Measurements from ENCODE around the gene RGS3. TPM values are rescaled to one million over a fixed set of nuclear protein-coding genes. Genes with fewer than 3 reads are reported as not detected.
A peak's percentile ranks its signal among the peaks of the same experiment; 100 is the strongest.

Gene RGS3
- total RNA-seq, 1 donor from 2014 or later = 110 TPM

- no peak for DNase-seq (ENCODE audit: low read depth)
Measured at GRCh38 chr9:113616116-113616515, 152.6 kb downstream of the RGS3 start.

- no peak for DNase-seq (ENCODE audit: low read depth)
Measured at GRCh38 chr9:113616621-113617496, 153.3 kb downstream of the RGS3 start.

DNA sequence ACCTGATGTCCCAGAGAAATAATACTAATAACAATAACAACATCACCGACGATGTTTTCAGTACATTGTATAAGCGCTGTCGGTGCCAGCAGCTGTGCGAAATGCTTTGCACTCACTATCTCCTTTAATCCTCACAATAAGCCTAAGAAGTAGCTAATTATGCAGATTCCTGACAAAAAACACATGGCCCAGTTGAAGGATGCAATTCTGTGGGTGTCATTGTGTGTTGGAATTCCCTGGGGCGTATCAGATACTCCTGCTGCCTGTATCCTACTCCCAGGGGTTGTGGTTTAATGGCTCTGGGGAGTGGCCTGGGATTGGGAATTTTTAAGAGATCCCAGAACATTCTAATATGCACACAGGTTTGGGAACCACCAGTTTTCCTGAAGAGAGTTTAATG lies 154.0 kb downstream of the RGS3 start:
- DNase-seq (ENCODE audit: low read depth) = no peak

DNA sequence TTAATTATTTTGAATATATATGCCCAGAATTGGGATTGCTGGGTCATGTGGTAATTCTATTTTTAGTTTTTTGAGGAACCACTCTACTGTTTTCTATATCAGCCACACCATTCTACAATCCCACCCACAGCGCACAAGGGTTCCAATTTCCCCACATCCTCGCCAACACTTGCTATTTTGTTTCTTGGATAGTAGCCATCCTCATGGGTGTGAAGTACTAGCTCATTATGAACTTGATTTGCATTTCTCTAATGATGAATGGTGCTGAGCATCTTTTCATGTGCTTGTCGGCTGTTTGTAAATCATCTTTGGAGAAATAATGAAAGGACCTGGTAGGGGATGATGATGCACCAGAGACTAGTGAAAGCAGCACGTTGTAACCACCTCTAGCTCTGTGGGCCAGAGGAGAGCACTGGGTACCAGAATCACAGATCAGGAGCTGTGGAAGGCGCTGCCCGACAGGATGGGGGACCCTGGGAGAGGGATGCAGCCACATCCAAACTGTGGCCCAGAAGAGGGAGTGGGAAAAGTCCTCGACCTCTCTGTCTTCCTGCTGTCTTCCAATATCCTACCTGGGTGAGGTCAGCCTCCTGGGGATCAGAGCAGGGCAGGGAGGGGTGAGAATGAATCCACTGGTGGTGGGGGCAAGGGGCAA lies 155.4 kb downstream of the RGS3 start:
- DNase-seq (ENCODE audit: low read depth) = no peak

DNA sequence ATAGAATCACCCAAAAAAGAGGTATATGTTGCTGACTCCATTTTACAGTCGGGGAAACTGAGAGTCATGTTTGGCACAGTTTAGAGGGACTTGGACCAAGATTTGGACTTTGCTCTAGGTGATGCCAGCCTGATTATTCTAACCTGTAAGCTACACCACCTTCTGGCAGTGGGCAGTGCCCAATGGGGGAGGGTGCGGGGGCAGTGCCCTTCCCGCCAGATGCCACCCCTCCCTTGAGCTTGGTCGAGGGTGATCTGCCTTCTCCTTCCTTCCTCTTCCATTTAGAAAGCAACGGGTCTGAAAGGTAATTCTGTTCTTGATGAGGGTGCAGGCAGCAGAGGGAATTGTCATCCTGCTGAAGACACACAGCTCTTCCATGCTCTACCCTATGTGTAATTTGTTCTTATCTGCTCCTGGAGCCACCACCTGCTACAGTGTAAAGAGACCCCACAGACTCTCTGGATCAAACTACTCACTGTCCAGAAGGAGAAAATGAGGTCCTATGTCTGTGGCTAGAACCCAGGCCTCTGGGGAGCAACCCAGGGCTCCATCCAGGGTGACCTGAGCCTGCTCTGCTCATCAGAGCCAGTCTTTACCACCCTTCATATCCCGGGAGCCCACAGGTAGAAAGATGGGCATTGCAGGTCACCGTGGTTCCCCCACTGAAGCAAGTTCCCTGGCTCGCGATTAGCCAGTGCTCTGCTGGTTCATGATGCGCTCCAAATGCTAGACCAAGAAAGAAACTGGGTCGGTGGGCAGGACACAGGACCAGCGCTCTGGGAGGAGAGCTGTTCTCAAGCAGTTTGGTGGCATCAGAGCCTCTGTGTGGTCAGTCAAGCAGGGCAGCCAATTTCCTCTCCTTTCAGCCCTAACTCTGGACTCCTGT lies 156.2 kb downstream of the RGS3 start:
- no peak for DNase-seq (ENCODE audit: low read depth)

- peak; percentile 90 for DNase-seq (ENCODE audit: low read depth)
Measured at GRCh38 chr9:113620377-113621161, 157.0 kb downstream of the RGS3 start.

DNA sequence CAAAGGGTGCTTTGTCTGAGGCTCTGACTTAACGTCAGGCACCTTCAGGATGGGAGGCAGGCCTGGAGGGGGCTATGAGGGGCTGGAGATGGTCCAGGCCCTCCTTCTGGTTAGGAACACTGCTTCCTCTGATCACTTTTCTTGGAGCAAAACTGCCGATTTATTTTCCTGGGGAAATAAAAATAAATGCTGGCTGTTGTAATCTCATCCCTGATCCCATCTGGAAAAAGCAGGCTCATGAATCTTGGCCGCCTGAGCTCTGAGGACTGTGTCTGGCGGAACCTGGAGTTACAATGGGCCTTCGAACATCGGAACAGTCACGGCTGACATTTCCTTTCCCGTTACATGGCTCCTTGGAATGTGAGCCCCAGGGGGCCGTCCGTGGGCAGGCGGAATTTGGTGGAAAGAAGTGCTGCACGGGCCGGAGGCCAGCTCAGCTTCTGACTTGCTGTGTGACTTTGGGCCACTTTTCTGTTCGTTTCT lies 157.8 kb downstream of the RGS3 start:
- peak; percentile 85 for DNase-seq (ENCODE audit: low read depth)

- DNase-seq (ENCODE audit: low read depth) = no peak
Measured at GRCh38 chr9:113621980-113622379, 158.5 kb downstream of the RGS3 start.

- peak; percentile 85 for DNase-seq (ENCODE audit: low read depth)
Measured at GRCh38 chr9:113622600-113623400, 159.3 kb downstream of the RGS3 start.

GRCh38 chr9:113623851-113624485 lies 160.4 kb downstream of the RGS3 start:
- no peak for DNase-seq (ENCODE audit: low read depth)

- DNase-seq (ENCODE audit: low read depth) = peak; percentile 97
Measured at GRCh38 chr9:113624721-113625120, 161.2 kb downstream of the RGS3 start.

DNA sequence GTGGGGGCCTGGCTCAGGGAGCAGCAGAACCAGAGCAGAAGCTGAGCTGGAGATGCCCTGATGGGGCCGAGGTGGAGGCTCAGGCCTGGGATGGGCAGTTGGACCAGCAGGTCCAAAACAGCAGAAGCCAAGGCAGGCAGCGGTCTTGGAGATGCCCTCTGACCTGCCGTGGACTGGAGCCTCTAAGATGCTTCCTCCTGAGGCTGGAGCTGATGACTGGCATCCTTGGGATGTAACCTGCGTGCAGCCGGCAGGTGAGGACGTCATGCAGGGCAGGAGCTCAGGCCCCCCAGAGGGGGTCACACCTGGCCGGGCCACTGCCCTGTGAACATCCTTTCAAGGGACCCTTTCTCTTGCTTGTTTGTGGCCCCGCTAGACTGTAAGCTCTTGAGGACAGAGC lies 162.0 kb downstream of the RGS3 start:
- DNase-seq (ENCODE audit: low read depth) = no peak

DNA sequence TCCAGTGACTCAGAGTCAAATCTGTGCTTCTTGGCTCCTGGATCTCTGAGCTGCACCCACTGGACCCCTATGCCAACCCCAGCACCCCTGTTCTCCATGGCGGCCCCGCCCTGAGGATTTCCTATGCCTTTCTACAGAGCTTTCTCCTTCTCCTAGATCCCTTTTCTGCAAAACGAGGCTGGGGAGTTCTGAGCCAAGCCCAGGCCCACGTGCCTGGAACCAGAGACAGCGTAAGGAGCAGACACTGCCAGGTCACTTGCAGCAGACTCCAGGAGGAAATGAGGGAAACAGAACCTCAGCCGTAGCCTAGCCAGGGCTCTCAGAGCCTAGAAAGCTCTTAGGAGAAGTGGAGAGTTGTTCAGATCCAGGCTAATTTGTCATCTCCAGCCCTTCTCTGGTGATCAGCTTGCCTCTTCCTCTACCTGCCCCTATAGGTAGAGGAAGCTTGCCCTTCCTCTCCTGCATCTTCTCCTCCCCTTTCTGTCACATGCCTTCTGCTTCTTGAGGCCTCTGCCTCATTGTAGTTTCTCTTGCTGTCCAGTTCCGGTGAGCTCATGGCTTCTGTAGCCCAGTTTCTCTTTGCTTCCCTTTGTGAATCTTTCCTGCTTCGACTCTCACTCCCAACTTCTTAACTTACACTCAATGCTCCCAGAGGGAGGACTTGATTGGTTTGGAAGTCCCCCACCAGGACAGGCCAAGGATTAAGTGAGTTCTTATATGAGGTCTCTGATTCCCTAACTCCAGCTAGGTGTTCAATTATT lies 163.4 kb downstream of the RGS3 start:
- DNase-seq (ENCODE audit: low read depth) = no peak

DNA sequence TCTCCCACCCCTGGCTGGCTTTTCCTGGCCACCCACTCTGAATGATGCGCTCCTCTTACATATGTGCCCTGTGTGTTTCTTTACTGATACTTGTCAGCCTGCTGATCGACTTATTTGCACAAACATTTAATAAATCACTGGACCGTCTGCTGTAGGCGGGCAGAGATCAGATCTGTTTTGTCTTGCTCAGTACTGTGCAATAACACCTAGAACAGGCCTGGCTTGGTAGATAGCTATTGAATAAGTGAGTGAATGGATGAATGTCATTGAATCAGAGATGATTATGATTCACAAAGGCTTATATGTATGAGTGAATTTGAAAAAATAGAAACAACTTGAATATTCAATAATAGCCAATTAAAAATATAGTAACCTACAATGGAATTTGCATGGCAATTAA lies 165.1 kb downstream of the RGS3 start:
- no peak for DNase-seq (ENCODE audit: low read depth)

DNA sequence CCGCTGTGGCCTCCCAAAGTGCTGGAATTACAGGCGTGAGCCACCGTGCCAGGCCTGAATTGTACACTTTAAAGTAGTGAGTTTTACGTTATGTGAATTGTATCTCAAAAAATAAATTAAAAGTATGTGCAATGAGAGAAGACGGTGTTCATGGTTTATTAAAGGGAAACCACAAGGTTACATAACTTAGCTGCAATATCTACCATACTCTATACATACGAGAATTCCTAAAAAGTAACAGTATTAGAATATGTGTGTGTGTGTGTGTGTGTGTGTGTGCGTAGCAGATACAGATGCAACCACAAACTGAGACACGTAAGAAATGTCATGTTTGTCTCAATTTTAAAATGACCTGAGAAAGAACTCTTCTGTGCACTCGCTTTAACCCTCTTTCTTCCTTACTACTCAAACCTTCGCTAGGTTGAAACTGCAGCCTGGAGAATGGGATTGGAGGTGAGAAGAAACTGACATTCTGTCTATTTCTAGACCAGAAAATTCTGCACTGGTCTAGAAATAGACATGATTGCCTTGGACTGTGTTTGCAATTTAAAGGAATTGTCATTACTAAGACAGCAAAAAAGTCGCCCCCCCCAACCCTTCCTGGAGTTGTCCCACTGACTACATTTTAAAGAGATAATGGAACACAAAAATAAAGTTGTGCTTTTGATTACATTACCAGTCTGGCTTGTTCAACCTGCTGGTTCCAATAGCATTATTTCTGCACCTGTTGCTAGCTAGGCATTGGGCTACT lies 167.0 kb downstream of the RGS3 start:
- DNase-seq (ENCODE audit: low read depth) = no peak

GRCh38 chr9:113631137-113631765 lies 167.7 kb downstream of the RGS3 start:
- peak; percentile 62 for DNase-seq (ENCODE audit: low read depth)
